Right lobe of liver (tissue), 4 donors: ENCODE results near the gene AZGP1.

Experiments used
- CTCF ChIP-seq, 4 donors: fragments of 200-600 bp in 3 of 4; fragments of 450-650 bp in 1 of 4; IDR thresholded peaks; one replicate each; pipeline versions ENCODE4 v1.5.1 to v1.8.0; 2016 to 2022; ENCODE audit warnings: antibody characterized with exemption in 4 of 4, mild to moderate bottlenecking in 2 of 4
- POLR2A ChIP-seq: fragments of 450-650 bp; IDR thresholded peaks from one replicate; pipeline ENCODE4 v1.6.1; 2017; ENCODE audit warnings: antibody characterized with exemption, mild to moderate bottlenecking
- donor health status: DM: no; HTN: no; CAD: no.
- donor health status: DM: no; HTN: no; CAD: no.
- donor health status: DM: no; HTN: yes; CAD: no.

DNA sequence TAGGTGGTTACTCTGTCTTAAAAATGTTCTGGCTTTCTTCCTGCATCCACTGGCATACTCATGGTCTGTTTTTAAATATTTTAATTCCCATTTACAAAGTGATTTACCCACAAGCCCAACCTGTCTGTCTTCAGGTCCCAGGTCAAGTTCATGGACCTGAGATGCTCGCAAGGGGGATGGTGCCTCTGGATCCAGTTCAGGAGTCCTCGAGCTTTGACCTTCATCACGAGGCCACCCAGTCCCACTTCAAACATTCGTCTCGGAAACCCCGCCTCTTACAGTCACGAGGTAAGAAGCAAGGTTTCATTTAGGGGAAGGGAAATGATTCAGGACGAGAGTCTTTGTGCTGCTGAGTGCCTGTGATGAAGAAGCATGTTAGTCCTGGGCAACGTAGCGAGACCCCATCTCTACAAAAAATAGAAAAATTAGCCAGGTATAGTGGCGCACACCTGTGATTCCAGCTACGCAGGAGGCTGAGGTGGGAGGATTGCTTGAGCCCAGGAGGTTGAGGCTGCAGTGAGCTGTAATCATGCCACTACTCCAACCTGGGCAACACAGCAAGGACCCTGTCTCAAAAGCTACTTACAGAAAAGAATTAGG is 48.3 kb upstream of the AZGP1 start:
- TF ChIP-seq POLR2A (peak; percentile 27), CTCF (IDR thresholded peaks at IDR 0.05) (no peak)
